ENCODE measurements around the gene RGMB. TPM values are rescaled to one million over a fixed set of nuclear protein-coding genes. Genes with fewer than 3 reads are reported as not detected.

RGMB gene
- total RNA-seq, 3 donors from 2014 or later: 22.0 to 23.1 (median 22.1) TPM

DNA sequence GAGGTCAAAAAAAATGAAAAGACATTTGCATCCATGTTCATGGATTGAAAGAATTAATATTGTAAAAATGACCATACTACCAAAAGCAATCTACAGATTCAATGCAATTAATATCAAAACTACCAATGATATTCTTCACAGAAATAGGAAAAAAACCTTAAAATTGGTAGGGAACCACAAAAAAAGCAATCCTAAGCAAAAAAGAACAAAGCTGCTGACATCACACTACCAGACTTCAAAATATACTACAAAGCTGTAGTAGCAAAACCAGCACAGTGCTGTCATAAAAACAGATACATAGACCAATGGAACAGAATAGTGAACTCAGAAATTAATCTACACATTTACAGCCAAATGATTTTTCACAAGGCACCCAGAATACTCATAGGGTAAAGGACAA, 34.3 kb downstream of the RGMB start:
- H3K4me1 ChIP-seq: no peaks in the 10 kb centered on the region
- DNase-seq (ENCODE audit: low spot score in 2 of 2): no peak
- H3K4me3 ChIP-seq: no peak overlapping the region
- no peak for TF ChIP-seq POLR2AphosphoS5 (IDR thresholded peaks at IDR 0.05)
- TF ChIP-seq, protein P1, sequence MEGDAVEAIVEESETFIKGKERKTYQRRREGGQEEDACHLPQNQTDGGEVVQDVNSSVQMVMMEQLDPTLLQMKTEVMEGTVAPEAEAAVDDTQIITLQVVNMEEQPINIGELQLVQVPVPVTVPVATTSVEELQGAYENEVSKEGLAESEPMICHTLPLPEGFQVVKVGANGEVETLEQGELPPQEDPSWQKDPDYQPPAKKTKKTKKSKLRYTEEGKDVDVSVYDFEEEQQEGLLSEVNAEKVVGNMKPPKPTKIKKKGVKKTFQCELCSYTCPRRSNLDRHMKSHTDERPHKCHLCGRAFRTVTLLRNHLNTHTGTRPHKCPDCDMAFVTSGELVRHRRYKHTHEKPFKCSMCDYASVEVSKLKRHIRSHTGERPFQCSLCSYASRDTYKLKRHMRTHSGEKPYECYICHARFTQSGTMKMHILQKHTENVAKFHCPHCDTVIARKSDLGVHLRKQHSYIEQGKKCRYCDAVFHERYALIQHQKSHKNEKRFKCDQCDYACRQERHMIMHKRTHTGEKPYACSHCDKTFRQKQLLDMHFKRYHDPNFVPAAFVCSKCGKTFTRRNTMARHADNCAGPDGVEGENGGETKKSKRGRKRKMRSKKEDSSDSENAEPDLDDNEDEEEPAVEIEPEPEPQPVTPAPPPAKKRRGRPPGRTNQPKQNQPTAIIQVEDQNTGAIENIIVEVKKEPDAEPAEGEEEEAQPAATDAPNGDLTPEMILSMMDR (IDR thresholded peaks at IDR 0.05): no peak
- no peak for TF ChIP-seq POLR2A (IDR thresholded peaks at IDR 0.05)
- no peaks in the 10 kb centered on the region for H3K27me3 ChIP-seq
- intact Hi-C loops (cut with DNase I; ENCODE audit: low total_unique reads): no loop called here
- H3K27ac ChIP-seq: no peak overlapping the region
- peaks cover 8 to 19% of the 10 kb centered on the region in 2 donors for H3K9me3 ChIP-seq
- no peaks in the 10 kb centered on the region for H3K36me3 ChIP-seq

- Histone ChIP-seq H3K9me3 (peaks cover 8 to 15% of the 10 kb centered on the region in 2 donors), H3K4me1 (no peaks in the 10 kb centered on the region), H3K36me3 (no peaks in the 10 kb centered on the region), H3K27me3 (no peaks in the 10 kb centered on the region), H3K4me3 (no peak overlapping the region), H3K27ac (no peak overlapping the region)
- TF ChIP-seq, protein P1 (IDR thresholded peaks at IDR 0.05): no peak
- TF ChIP-seq POLR2A (IDR thresholded peaks at IDR 0.05): no peak
- TF ChIP-seq POLR2AphosphoS5 (IDR thresholded peaks at IDR 0.05): no peak
- intact Hi-C loops (cut with DNase I; ENCODE audit: low total_unique reads): no loop called here
- no peak for DNase-seq (ENCODE audit: low spot score in 2 of 2)
Observed at GRCh38 chr5:98810206-98810605, 36.7 kb downstream of the RGMB start.

GRCh38 chr5:98813755-98814154, 40.3 kb downstream of the RGMB start:
- Histone ChIP-seq H3K27me3 (no peaks in the 10 kb centered on the region), H3K36me3 (no peaks in the 10 kb centered on the region), H3K9me3 (no peaks in the 10 kb centered on the region), H3K4me1 (no peaks in the 10 kb centered on the region), H3K27ac (no peak overlapping the region), H3K4me3 (no peak overlapping the region)
- no peak for DNase-seq (ENCODE audit: low spot score in 2 of 2)
- intact Hi-C loops (cut with DNase I; ENCODE audit: low total_unique reads): loop anchor here (2.0 kb wide), 1 partner anchor 71 kb away; no protein-coding TSS in a partner anchor
- TF ChIP-seq POLR2A (IDR thresholded peaks at IDR 0.05) (no peak), POLR2AphosphoS5 (IDR thresholded peaks at IDR 0.05) (no peak)
- TF ChIP-seq, protein P1 (IDR thresholded peaks at IDR 0.05): no peak

DNA sequence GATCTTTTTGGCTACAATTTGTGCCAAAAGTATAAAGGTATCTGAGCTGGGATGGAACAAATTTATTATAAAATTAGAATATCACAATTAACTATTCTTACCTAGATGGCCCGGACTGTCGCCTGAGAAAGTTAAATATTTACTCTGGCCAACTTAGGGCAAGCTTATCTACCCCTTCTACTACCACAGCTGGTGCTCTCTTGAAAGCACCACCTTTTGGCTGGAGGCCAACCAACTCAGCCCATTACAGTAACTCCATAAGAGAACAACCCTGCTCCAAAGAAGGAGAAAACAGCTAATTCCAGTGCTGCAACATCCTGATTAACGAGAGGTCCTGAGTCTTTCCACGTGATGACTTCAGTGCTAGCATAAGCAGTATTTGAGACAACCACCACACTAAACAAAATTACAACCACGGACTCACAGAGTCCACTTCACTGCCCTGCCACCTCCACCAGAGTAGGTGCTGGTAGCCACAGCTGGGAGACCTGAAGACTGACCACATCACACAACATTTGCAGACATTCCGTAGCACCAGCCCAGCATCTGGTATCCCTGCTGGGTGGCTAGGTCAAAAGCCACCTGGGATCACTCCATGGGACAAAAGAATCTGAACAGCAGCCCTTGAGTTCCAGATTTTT, 43.2 kb downstream of the RGMB start:
- peaks cover 0 to 8% of the 10 kb centered on the region in 2 donors for H3K9me3 ChIP-seq
- no peaks in the 10 kb centered on the region for H3K27me3 ChIP-seq
- H3K27ac ChIP-seq: no peak overlapping the region
- no peak for DNase-seq (ENCODE audit: low spot score in 2 of 2)
- no peak overlapping the region for H3K4me3 ChIP-seq
- H3K36me3 ChIP-seq: no peaks in the 10 kb centered on the region
- TF ChIP-seq, protein P1 (IDR thresholded peaks at IDR 0.05): no peak
- TF ChIP-seq POLR2A (IDR thresholded peaks at IDR 0.05): no peak
- TF ChIP-seq POLR2AphosphoS5 (IDR thresholded peaks at IDR 0.05): no peak
- no peaks in the 10 kb centered on the region for H3K4me1 ChIP-seq
- intact Hi-C loops (cut with DNase I; ENCODE audit: low total_unique reads): no loop called here

DNA sequence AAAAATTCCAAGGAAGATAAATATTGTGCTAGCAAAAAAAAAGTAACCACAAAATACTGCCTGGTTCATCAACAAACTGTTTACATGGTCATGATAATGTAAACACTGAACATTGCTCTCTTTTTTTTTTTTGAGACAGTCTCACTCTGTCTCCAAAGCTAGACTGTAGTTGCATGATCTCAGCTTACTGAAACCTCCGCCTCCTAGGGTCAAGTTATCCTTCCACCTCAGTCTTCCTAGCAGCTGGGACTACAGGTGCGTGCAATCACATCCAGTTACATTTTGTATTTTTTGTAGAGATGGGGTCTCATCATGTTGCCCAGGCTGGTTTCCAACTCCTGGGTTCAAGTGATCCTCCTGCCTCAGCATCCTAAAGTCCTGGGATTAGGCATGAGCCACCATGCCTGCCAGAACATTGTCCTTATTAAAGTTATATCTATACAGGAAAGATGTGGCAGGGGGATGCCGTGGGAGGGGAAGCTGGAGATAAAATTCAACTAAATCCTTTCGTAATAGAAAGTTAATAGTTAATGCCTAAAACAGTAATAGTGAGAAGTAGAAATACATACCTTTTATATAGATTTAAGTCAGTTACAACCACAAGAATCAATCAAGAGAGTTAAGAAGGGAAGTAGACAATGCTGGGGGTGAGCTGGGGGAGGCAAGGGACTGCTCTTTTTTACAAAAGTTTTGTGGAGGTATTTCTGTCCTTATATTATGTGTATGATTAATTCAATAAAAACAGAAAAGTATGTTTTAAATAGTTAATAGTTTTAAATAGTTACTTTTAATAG, 52.3 kb downstream of the RGMB start:
- Histone ChIP-seq H3K36me3 (no peaks in the 10 kb centered on the region), H3K27ac (no peak overlapping the region), H3K27me3 (no peaks in the 10 kb centered on the region), H3K4me3 (no peak overlapping the region), H3K9me3 (peaks cover 0 to 7% of the 10 kb centered on the region in 2 donors), H3K4me1 (no peaks in the 10 kb centered on the region)
- no peak for TF ChIP-seq POLR2A (IDR thresholded peaks at IDR 0.05)
- no peak for TF ChIP-seq POLR2AphosphoS5 (IDR thresholded peaks at IDR 0.05)
- TF ChIP-seq, protein P1 (IDR thresholded peaks at IDR 0.05): no peak
- intact Hi-C loops (cut with DNase I; ENCODE audit: low total_unique reads): no loop called here
- DNase-seq (ENCODE audit: low spot score in 2 of 2): no peak
